HG03565 (cell line): ENCODE results near the gene PPP1R12A.

Source experiments
- ATAC-seq: cut with Tn5 transposase; IDR thresholded peaks from one replicate; pipeline ENCODE4 v1.9.1; 2021; ENCODE audit warnings: mild to moderate bottlenecking, moderate library complexity; ENCODE audit not compliant: unreplicated experiment

PPP1R12A gene

DNA sequence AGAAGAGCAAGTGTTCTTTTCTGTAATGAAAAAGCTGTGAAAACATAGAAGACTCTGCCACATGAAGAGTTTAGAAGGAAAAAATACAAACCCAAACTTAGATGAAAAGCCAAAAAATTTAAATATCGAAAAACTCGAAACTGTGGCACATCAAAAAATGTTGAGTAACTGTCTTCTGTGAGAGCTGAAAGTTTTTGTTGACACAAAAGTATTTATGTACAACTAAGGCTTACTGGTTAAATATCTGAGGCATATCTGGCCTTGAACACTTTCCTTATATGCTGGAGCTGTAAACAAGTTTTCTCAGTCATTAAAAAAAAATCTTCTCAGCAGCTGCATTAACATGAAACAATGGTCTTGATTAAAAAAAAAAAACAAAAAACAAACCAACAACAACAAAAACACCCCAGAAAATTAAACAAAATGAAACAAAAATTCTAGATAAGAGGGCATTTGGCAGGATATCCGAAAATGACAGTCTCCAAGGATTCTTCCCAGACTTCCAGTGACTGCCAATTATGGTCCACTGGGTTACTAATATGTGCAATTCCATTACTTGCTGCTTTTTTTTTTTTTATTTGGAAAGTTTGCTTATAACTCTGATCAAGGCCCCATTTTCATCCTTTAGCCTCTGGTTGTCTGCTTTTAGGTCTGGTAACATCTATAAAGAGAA lies 159.4 kb downstream of the PPP1R12A start:
- ATAC-seq = no peak

DNA sequence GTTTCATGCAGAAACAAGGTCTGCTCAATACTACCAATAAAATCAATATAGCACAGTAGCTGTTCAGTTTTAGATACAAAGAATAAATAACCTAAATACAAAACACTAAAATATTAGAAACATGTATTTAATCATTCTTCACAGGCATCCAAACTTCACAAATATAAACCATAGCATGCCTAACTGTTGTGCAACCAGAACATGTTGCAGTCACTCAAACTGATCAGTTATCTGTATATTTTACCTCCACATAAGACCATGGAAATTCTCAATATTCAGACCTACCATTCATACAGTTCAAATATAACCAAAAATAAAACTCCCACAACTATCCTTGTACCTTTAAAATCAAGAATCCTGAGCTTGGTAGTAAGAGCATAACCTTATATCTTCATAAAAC lies 161.0 kb downstream of the PPP1R12A start:
- ATAC-seq = no peak

DNA sequence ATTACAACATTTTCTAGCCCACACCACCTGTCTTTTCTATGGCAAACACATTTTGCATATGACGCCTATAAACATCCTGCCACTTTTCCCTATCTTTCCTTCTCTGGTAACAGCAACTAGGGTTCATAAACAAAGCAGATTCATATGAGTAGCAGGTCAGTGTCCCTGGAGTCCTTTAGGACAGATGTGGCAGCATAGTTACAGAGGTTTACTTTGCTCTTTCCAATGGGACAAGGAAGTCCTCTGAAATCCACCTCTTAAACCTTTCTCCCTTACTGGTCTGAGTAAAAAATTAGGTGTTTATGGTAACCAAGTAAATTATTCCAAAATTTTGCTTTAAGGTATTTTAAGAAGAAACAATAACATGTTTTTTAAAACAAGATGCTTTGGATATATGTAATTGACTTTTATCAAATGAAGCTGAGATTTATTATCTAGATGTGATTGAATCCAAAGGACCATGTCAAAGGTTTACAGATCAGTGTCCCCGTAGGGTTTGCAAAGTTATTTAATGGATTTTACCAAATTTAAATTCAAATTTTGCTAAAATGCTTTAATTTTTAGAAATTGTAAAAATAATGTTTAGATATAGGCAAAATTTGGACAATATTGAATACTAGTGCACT lies 164.9 kb downstream of the PPP1R12A start:
- ATAC-seq = no peak

DNA sequence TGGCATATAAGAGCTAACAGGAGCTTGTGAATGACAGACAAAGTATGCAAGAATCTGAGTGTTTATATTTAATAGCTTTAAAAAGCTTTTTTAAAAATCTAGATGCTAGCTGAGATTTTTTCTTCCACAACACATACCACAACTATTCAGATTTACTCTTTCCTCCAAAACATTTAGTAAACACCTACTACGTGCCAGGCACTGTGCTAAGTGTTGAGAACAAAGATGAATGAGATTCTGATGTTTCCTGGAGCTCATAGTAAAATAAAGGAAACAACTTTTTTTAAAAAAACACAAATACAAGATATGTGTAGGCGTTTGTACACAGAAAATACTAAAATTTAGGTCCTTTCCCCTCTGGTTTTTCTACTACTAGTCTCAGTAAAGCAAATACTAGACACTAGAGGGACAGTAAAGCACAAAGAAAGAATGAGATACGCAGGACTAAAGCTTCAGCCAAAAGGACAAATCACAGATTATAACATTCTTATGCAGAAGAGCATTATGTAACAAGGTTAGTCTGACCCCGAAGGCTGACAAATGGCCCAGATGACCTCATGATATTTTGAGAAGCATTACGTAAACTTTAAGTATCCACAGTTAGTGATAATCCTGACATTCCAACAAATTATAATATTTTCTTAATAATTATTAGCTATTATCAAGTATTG lies 165.6 kb downstream of the PPP1R12A start:
- no peak for ATAC-seq

DNA sequence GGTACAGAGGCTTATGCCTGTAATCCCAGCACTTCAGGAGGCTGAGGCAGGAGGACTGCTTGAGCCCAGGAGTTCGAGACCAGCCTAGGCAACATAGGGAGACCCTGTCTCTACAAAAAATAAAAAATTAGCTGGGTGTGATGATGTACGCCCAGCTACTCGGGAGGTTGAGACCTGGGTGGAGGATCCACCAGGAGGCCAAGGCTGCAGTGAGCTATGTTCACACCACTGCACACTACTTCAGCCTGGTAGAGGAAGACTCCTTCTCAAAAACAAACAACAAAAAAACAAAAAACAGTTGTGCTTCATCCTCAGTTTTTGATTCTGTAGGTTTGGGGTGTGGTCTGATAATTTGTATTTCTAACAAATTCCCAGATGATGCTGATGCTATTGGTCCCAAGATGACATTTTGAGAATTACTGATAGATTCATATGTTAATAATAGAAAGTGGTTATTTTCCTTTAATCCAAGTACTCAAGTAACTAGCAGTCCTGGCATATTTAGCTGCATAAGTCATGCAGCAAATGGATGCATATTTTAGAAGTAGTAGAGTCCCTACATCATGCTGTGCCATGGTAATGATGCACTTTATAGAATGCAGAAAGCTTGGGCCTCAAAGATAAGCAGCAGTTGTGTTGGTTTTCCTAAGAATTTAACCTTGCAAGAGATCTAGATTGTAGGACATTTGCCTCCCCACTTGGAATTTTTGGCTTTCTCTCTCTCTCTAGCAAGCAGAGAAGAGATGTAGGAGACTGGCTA lies 168.0 kb downstream of the PPP1R12A start:
- ATAC-seq = no peak

DNA sequence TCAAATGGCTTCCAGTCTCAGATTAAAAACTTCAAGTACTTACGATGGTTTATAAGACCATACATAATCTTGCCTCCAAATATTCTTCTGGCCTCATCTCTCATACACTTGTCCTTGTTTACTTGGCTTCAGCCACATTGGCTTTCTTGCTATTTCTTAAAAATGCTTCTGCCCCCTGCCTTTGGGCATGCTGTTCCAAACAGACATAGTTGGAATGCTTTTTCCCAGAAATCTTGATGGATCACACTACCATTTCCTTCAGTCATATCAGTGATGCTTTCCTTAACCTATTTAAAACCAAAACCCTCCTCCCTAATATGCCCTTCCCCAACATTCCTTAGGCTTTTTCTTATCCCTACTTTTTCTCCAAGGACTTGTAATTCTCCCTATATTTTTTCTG lies 169.7 kb downstream of the PPP1R12A start:
- no peak for ATAC-seq

DNA sequence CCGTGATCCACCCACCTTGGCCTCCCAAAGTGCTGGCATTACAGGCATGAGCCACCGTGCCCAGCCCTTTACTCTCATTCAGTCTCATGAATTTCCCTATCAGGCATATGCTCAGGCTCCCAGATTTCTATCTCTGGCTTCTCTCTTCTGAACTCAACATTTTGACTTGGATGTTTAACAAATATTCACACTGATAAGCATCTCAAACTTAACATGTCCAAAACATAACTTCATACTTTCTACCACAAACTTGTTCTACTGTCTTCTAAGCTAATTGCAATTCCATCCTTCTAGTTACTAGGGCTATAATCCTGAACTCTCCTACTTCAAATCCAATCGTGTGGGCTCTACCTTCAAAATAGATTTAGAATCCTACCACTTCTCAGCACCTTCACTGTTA lies 170.3 kb downstream of the PPP1R12A start:
- ATAC-seq = no peak

DNA sequence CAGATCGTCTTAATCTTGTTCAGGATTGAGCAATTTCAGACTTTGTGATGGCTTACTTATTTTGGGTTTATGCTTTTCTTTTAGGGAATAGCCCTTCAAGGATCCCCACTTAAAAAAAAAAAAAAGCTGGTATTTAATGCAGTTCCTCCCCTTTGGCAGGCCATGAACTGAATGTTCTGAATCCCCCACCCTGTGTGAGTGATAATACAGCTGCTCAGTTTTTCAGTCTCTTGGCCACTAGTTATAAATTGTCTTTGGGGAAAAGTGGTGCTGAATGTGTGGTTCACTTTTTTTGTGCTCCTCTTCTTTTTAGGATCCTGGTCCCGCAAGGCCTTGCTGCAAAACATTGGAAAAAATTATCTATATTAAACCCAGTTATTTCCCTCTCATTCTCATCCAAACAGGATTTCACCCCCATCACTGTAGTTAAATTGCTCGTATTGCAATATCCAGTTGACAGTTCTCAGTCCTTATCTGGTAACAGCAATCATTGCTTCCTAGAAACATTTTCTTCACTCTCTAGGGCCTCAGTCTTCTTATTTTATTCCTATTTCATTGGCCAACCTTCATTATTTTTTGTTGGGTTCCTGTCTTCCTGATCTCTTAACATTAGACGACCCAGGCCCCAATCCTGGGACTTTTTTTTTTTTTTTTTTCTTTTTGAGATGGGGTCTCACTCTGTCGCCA lies 171.0 kb downstream of the PPP1R12A start:
- ATAC-seq = no peak

DNA sequence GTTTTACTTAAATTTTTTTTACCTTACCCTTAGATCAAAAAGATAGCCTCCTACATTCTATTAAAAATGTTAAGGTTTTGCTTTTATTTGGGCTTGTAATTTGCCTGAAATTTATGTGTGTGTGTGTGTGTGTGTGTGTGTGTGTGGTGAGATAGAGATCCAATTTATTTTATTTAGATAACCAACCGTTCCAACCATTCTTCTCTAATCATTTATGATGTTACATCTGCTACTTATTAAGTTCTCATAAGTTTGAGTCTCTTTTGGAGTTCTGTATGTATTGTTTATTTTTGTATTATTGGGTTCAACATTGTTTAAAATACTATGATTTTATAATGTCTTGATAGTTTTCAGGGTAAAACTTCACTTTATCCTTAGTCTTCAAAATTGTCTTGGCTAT lies 173.6 kb downstream of the PPP1R12A start:
- ATAC-seq = no peak

DNA sequence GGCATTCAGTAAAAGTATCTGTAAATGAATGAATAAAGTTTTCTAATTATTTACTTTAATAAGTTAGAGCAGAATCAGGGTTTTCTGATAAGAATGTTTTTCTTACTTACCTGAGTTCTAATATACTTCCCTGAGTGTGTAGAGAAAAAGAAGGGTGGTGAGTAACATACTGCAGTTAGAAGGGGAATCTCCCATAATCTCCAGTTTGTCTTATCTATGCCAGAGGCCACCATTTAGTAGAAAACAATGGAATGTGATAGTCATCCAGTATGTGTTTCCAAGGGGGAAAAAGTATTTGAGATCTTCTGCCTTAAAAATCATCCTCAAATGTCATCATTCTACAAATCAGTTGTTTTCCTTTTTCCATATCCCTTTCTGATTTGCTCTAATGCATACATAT lies 187.6 kb downstream of the PPP1R12A start:
- no peak for ATAC-seq

DNA sequence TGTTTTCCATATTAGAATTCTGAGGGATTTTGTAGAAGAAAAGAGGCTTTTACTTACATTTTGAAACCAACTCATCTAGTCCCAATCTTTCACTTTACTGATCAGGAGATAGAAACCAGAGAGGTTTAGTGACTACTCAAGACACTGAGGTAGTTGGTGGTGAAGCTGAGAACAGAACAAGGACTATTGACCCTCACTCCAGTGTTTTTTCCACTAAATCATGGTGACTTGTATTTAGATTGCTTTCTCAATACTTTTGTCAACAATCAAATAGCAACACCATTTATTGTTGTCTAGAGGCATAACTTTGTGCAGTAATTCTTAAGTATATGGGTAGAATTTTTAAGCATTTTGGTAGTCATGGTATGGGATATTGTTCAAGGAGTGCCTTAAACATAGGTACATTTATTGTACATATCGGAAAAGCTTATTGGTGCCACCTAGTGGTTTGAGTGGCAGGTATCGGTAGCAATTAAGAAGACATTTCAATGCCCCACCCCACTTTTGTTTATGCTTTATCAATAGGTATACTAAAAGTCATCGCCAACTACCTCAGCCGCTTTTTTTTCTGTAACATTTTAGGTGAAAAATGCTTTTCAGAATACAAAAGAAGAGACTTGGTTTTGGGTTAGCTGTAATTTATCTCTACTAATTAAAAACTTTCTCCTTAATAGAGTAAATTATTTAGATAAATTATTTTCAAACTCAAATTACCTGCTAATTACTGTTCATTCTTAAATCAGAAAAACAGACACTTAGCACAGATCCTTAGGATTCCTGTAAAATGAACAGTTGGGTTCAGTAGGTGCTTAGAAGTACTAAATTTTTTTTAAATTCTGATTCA lies 196.8 kb downstream of the PPP1R12A start:
- ATAC-seq = peak; percentile 84

DNA sequence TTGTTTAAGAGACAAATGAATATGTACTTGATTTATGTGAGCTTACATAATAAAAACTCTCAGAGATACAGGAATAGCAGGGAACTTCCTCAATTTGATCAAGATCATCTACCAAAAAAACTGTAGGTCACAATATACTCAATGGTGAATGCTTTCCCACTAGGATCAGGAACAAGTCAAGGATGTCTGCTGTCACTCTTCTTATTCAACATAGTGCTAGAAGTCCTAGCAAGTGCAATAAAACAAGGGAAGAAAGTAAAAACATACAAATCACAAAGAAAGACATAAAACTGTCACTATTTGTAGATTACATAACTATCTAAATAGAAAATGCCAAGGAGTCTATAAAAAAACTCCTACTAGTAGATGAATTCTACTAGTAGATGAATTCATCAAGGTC lies 202.3 kb downstream of the PPP1R12A start:
- ATAC-seq = no peak

DNA sequence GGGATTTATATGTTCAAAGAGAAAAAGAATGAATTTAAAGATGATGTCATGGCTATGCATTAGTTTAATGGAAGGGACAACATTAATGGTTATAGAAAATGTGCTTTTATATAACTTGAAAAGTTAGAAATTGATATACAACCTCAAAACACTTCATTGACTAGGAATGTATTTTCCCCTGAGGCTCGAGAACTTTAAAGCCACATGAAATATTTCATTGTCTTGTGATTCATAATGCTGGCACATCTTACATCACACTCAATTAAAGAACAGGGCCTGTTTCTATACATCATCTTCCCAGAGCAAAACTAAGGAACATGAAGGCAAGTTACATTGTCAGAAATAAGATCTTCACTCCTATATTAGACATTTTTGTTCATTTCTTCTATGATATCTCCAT lies 208.9 kb downstream of the PPP1R12A start:
- no peak for ATAC-seq
